ENCODE results near the gene ELF1.
A peak's percentile ranks its signal among the peaks of the same experiment; 100 is the strongest.

- TF ChIP-seq POLR2A (IDR thresholded peaks at IDR 0.05), result peak; percentile 71
- peak; percentile 85 for TF ChIP-seq EP300 (IDR thresholded peaks at IDR 0.05; ENCODE audit: low read depth)
- TF ChIP-seq, protein P1, sequence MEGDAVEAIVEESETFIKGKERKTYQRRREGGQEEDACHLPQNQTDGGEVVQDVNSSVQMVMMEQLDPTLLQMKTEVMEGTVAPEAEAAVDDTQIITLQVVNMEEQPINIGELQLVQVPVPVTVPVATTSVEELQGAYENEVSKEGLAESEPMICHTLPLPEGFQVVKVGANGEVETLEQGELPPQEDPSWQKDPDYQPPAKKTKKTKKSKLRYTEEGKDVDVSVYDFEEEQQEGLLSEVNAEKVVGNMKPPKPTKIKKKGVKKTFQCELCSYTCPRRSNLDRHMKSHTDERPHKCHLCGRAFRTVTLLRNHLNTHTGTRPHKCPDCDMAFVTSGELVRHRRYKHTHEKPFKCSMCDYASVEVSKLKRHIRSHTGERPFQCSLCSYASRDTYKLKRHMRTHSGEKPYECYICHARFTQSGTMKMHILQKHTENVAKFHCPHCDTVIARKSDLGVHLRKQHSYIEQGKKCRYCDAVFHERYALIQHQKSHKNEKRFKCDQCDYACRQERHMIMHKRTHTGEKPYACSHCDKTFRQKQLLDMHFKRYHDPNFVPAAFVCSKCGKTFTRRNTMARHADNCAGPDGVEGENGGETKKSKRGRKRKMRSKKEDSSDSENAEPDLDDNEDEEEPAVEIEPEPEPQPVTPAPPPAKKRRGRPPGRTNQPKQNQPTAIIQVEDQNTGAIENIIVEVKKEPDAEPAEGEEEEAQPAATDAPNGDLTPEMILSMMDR (IDR thresholded peaks at IDR 0.05), result peak in 4 of 5 experiments; percentile 15 to 35 (median 20)
- TF ChIP-seq POLR2AphosphoS5 (IDR thresholded peaks at IDR 0.05), result peak in 2 of 3 donors; percentile 79 to 88
These were observed 41.1 kb upstream of the ELF1 start for GRCh38 chr13:41060082-41060723.
